Endothelial cell of umbilical vein (primary cell): ENCODE measurements around the gene SLC44A4. TPM values are rescaled to one million over a fixed set of nuclear protein-coding genes. Genes with fewer than 3 reads are reported as not detected.
A peak's percentile ranks its signal among the peaks of the same experiment; 100 is the strongest.

ENCODE experiments used
- polyA plus RNA-seq, 4 experiments: library from polyadenylated mRNA; depleted of rRNA in 3 of 4; stranded (reverse) in 3 of 4; unstranded in 1 of 4; fragments of >200 nt; gene quantifications; 2 replicates each; pipeline versions ENCODE4 v1.2.1 to v1.2.3, GENCODE V29; 2011 to 2012; ENCODE audit warnings: missing spikeins in 1 of 4
- small RNA-seq: library from RNA; depleted of rRNA; stranded (forward); fragments of <200 nt; gene quantifications from one replicate; pipeline ENCODE3, GENCODE V24; 2012; ENCODE audit warnings: low replicate concordance, low read depth; ENCODE audit not compliant: insufficient read depth, insufficient read length
- total RNA-seq: library from RNA; stranded (reverse); gene quantifications from 2 replicates; pipeline ENCODE4 v1.2.3, GENCODE V29; 2021

Gene SLC44A4
- total and polyA plus RNA-seq, 2 donors (not counting 3 experiments of a cell fraction or from before 2014, with no cell fraction given): 0.84 to 1.1 TPM

Small RNA genes lying within 50 kb of the gene (small RNA-seq; reads per million reads assigned to genes)
- gene SNORD48: 29.8 reads per million, percentile 86 among the genes with 10 or more reads in this experiment
- not detected for gene SNORD52

Other genes starting within 250 kb of the SLC44A4 start
Only the 30 nearest of the 35 such genes appear.
- gene GPANK1, start 214.0 kb downstream of the SLC44A4 start, total RNA-seq: 11.7 and 12.6 TPM in 2 replicates
- gene GPANK1, start 214.0 kb downstream of the SLC44A4 start, polyA plus RNA-seq: 13.3 and 17.5 TPM in 2 replicates
- gene CSNK2B, start 212.9 kb downstream of the SLC44A4 start, total RNA-seq: 206 and 214 TPM in 2 replicates
- 159 and 160 TPM in 2 replicates for gene CSNK2B, start 212.9 kb downstream of the SLC44A4 start, polyA plus RNA-seq
- 23.9 and 25.0 TPM in 2 replicates for gene LY6G5B, start 209.0 kb downstream of the SLC44A4 start, total RNA-seq
- gene LY6G5B, start 209.0 kb downstream of the SLC44A4 start, polyA plus RNA-seq: 13.7 and 15.4 TPM in 2 replicates
- 5.2 and 8.2 TPM in 2 replicates for gene LY6G5C, start 197.9 kb downstream of the SLC44A4 start, total RNA-seq
- gene LY6G5C, start 197.9 kb downstream of the SLC44A4 start, polyA plus RNA-seq: 11.4 and 11.8 TPM in 2 replicates
- gene ABHD16A, start 175.7 kb downstream of the SLC44A4 start, total RNA-seq: 41.3 and 48.9 TPM in 2 replicates
- 60.1 and 60.3 TPM in 2 replicates for gene ABHD16A, start 175.7 kb downstream of the SLC44A4 start, polyA plus RNA-seq
- gene LY6G6F, start 172.1 kb downstream of the SLC44A4 start, total RNA-seq: not detected in 2 replicates
- not detected in 2 replicates for gene LY6G6F, start 172.1 kb downstream of the SLC44A4 start, polyA plus RNA-seq
- gene LY6G6D, start 163.6 kb downstream of the SLC44A4 start, total RNA-seq: not detected in 2 replicates
- gene LY6G6D, start 163.6 kb downstream of the SLC44A4 start, polyA plus RNA-seq: not detected in 2 replicates
- 0.35 TPM in 1 of 2 replicates, not detected in the other for gene LY6G6C, start 157.3 kb downstream of the SLC44A4 start, total RNA-seq
- gene LY6G6C, start 157.3 kb downstream of the SLC44A4 start, polyA plus RNA-seq: 0.33 and 0.41 TPM in 2 replicates
- not detected in 2 replicates for gene MPIG6B, start 155.6 kb downstream of the SLC44A4 start, total RNA-seq
- gene MPIG6B, start 155.6 kb downstream of the SLC44A4 start, polyA plus RNA-seq: not detected in 2 replicates
- 109 and 116 TPM in 2 replicates for gene DDAH2, start 149.7 kb downstream of the SLC44A4 start, total RNA-seq
- gene DDAH2, start 149.7 kb downstream of the SLC44A4 start, polyA plus RNA-seq: 168 and 176 TPM in 2 replicates
- gene CLIC1, start 142.5 kb downstream of the SLC44A4 start, total RNA-seq: 535 and 543 TPM in 2 replicates
- gene CLIC1, start 142.5 kb downstream of the SLC44A4 start, polyA plus RNA-seq: 569 and 578 TPM in 2 replicates
- gene MSH5, start 139.0 kb downstream of the SLC44A4 start, total RNA-seq: 43.2 and 43.8 TPM in 2 replicates
- gene MSH5, start 139.0 kb downstream of the SLC44A4 start, polyA plus RNA-seq: 24.5 and 27.1 TPM in 2 replicates
- gene SAPCD1, start 116.3 kb downstream of the SLC44A4 start, total RNA-seq: 9.4 and 11.7 TPM in 2 replicates
- gene SAPCD1, start 116.3 kb downstream of the SLC44A4 start, polyA plus RNA-seq: 1.6 and 3.0 TPM in 2 replicates
- 0.25 and 0.51 TPM in 2 replicates for gene VWA7, start 101.7 kb downstream of the SLC44A4 start, total RNA-seq
- 0.11 and 0.21 TPM in 2 replicates for gene VWA7, start 101.7 kb downstream of the SLC44A4 start, polyA plus RNA-seq
- 121 and 125 TPM in 2 replicates for gene VARS1, start 83.2 kb downstream of the SLC44A4 start, total RNA-seq
- gene VARS1, start 83.2 kb downstream of the SLC44A4 start, polyA plus RNA-seq: 36.5 and 37.4 TPM in 2 replicates
- gene LSM2, start 72.0 kb downstream of the SLC44A4 start, total RNA-seq: 78.1 and 78.6 TPM in 2 replicates
- gene LSM2, start 72.0 kb downstream of the SLC44A4 start, polyA plus RNA-seq: 86.0 and 95.5 TPM in 2 replicates
- gene HSPA1L, start 63.7 kb downstream of the SLC44A4 start, total RNA-seq: 0.74 and 0.77 TPM in 2 replicates
- gene HSPA1L, start 63.7 kb downstream of the SLC44A4 start, polyA plus RNA-seq: 0.32 and 0.35 TPM in 2 replicates
- 55.6 and 58.3 TPM in 2 replicates for gene HSPA1A, start 63.5 kb downstream of the SLC44A4 start, total RNA-seq
- gene HSPA1A, start 63.5 kb downstream of the SLC44A4 start, polyA plus RNA-seq: 56.0 and 57.2 TPM in 2 replicates
- gene HSPA1B, start 51.3 kb downstream of the SLC44A4 start, total RNA-seq: 49.3 and 54.0 TPM in 2 replicates
- gene HSPA1B, start 51.3 kb downstream of the SLC44A4 start, polyA plus RNA-seq: 27.1 and 31.7 TPM in 2 replicates
- 61.3 and 62.8 TPM in 2 replicates for gene NEU1, start 16.2 kb downstream of the SLC44A4 start, total RNA-seq
- gene NEU1, start 16.2 kb downstream of the SLC44A4 start, polyA plus RNA-seq: 111 and 115 TPM in 2 replicates
- gene EHMT2, start 18.7 kb upstream of the SLC44A4 start, total RNA-seq: 53.7 and 54.3 TPM in 2 replicates
- 53.3 and 56.4 TPM in 2 replicates for gene EHMT2, start 18.7 kb upstream of the SLC44A4 start, polyA plus RNA-seq
- 3.5 and 4.9 TPM in 2 replicates for gene ZBTB12, start 23.1 kb upstream of the SLC44A4 start, total RNA-seq
- gene ZBTB12, start 23.1 kb upstream of the SLC44A4 start, polyA plus RNA-seq: 2.8 and 2.9 TPM in 2 replicates
- 0.60 TPM in 1 of 2 replicates, not detected in the other for gene C2, start 48.7 kb upstream of the SLC44A4 start, total RNA-seq
- not detected in 2 replicates for gene C2, start 48.7 kb upstream of the SLC44A4 start, polyA plus RNA-seq
- 0.51 and 1.5 TPM in 2 replicates for gene CFB, start 67.1 kb upstream of the SLC44A4 start, total RNA-seq
- 0.87 and 1.0 TPM in 2 replicates for gene CFB, start 67.1 kb upstream of the SLC44A4 start, polyA plus RNA-seq
- gene NELFE, start 80.0 kb upstream of the SLC44A4 start, total RNA-seq: 68.5 and 71.3 TPM in 2 replicates
- 50.5 and 55.8 TPM in 2 replicates for gene NELFE, start 80.0 kb upstream of the SLC44A4 start, polyA plus RNA-seq
- 67.8 and 76.7 TPM in 2 replicates for gene SKIC2, start 80.2 kb upstream of the SLC44A4 start, total RNA-seq
- 52.8 and 55.8 TPM in 2 replicates for gene SKIC2, start 80.2 kb upstream of the SLC44A4 start, polyA plus RNA-seq
- 18.0 and 20.7 TPM in 2 replicates for gene DXO, start 93.1 kb upstream of the SLC44A4 start, total RNA-seq
- gene DXO, start 93.1 kb upstream of the SLC44A4 start, polyA plus RNA-seq: 34.9 and 37.7 TPM in 2 replicates
- gene C4A, start 103.1 kb upstream of the SLC44A4 start, total RNA-seq: 4.1 and 5.2 TPM in 2 replicates
- gene C4A, start 103.1 kb upstream of the SLC44A4 start, polyA plus RNA-seq: 4.4 and 5.7 TPM in 2 replicates
- 6.3 and 6.5 TPM in 2 replicates for gene C4B, start 135.8 kb upstream of the SLC44A4 start, total RNA-seq
- gene C4B, start 135.8 kb upstream of the SLC44A4 start, polyA plus RNA-seq: 2.9 and 4.4 TPM in 2 replicates
- 0.22 and 0.32 TPM in 2 replicates for gene CYP21A2, start 159.4 kb upstream of the SLC44A4 start, total RNA-seq
- 0.06 and 0.46 TPM in 2 replicates for gene CYP21A2, start 159.4 kb upstream of the SLC44A4 start, polyA plus RNA-seq